Pericardium fibroblast (primary cell): Measurements from ENCODE around the gene AMELX. TPM values are rescaled to one million over a fixed set of nuclear protein-coding genes. Genes with fewer than 3 reads are reported as not detected.

ENCODE experiments used
- total RNA-seq: library from RNA; depleted of rRNA; stranded (reverse); fragments of >200 nt; gene quantifications from 2 replicates; pipeline ENCODE4 v1.2.3, GENCODE V29; 2015

AMELX gene
- total RNA-seq, result not detected in 2 replicates

DNA sequence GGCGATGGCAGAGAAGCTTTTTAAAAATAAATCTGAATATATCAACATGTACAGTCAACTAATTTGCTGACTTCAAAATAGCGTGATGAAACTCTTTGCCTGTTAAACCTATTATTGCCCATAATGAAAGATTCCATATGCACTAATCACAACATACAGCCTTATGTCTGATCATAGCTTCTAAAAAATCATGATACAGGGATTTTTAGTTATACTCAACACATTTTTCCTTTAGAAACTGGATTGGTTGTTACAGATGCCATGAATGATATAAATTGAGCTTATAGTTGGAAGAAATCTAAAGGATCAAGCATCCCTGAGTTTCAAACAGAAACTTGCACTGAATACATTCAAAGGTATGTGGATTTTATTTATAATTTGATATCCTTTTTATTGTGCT lies at the start of gene AMELX:
Gene AMELX (plus strand): TSS at position 301 of the 400 bp plus-strand sequence. CDS start 1,376 bp downstream, outside the sequence.

Other genes starting within 250 kb of the AMELX start
- gene HCCS, start 182.1 kb upstream of the AMELX start, total RNA-seq, result 8.2 and 10.9 TPM in 2 replicates